Prostate gland (tissue), 2 donors: Measurements from ENCODE around the gene UST.

Experiments
- CTCF ChIP-seq, 4 experiments: fragments of 200-600 bp in 2 of 4; fragments of 450-650 bp in 2 of 4; sonication (generic) in 2 of 4; IDR thresholded peaks; 1 replicate in 3 of 4; 2 replicates in 1 of 4; pipeline ENCODE4 v1.5.1; 2016 to 2019; ENCODE audit warnings: antibody characterized with exemption in 4 of 4, mild to moderate bottlenecking in 2 of 4, moderate library complexity in 2 of 4
- POLR2A ChIP-seq: fragments of 450-650 bp; IDR thresholded peaks from one replicate; pipeline ENCODE4 v1.6.1; 2016; ENCODE audit warnings: antibody characterized with exemption, mild to moderate bottlenecking

- no peak for TF ChIP-seq CTCF (IDR thresholded peaks at IDR 0.05)
- TF ChIP-seq POLR2A = no peak
These were observed 185.4 kb downstream of the UST start for GRCh38 chr6:148932208-148932607.
